NCI-H69 (cell line): ENCODE results near the gene PATL2.
"Not testable (repeated sequence)": the region's sequence is repeated elsewhere in the genome, so short reads cannot be mapped to it uniquely, and the experiment has no call there.

ENCODE experiments used
- DNase-seq: peaks from one replicate; lab custom pipeline; 2025; lab: John Stamatoyannopoulos, UW

Gene PATL2

GRCh38 chr15:44719293-44719999, 8.3 kb upstream of the PATL2 start:
- DNase-seq: peak; percentile 10

- no peak for DNase-seq
Observed at GRCh38 chr15:44718927-44719292, 7.8 kb upstream of the PATL2 start.

DNA sequence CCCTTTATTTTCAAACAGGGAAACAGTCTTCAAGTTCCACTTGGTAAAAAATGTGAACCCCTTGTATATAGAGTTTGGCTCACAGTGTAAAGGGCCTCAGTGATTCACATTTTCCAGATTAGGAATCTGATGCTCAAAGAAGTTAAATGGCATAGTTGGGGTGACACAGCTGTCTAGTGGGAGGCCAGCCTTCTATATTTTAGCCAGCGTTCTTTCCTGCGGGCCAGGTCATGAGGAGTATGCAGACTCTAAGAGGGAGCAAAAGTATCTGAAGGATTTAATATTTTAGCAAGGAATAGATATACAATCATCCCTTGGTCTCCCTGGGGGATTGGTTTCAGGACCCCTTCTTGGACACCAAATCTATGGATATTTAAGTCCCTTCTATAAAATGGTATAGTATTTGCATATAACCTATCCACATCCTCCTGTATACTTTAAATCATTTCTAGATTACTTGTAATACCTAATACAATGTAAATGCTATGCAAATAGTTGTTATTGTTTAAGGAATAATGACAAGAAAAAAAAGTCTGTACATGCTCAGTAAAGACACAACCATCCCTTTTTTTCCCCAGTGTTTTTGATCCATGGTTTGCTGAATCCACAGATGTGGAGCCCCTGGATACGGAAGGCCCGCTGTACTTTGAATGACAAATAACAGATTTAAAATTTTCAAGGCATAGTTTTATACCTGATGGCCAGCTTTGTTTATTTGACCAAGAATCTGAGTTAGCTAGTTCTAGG, 7.2 kb upstream of the PATL2 start:
- DNase-seq: no peak

GRCh38 chr15:44716983-44717602, 6.0 kb upstream of the PATL2 start:
- DNase-seq: no peak

DNA sequence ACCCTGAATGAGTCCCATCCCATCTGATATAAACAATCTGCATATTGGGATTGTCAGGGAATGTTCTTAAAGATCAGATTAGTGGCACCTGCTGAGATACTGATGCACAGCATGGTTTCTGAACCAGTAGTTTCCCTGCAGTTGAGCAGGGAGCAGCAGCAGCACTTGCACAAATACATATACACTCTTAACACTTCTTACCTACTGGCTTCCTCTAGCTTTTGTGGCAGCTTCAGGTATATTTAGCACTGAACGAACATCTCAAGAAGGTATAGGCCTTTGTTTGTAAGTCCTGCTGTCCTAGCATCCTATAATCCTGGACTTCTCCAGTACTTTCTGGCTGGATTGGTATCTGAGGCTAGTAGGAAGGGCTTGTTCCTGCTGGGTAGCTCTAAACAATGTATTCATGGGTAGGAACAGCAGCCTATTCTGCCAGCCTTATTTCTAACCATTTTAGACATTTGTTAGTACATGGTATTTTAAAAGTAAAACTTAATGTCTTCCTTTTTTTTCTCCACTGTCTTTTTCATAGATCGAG, 4.7 kb upstream of the PATL2 start:
- no peak for DNase-seq

- no peak for DNase-seq
Observed at GRCh38 chr15:44715142-44715796, 4.1 kb upstream of the PATL2 start.

GRCh38 chr15:44713006-44713966, 2.2 kb upstream of the PATL2 start:
- peak; percentile 65 for DNase-seq

- peak; percentile 80 for DNase-seq
Observed at GRCh38 chr15:44712346-44713005, 1.4 kb upstream of the PATL2 start.

GRCh38 chr15:44711743-44712345, 721 bp upstream of the PATL2 start:
- DNase-seq: peak; percentile 75

- peak; percentile 55 for DNase-seq
Observed at GRCh38 chr15:44710236-44711095, 657 bp downstream of the PATL2 start.

GRCh38 chr15:44706946-44707636, 4.0 kb downstream of the PATL2 start:
- no peak for DNase-seq

- no peak for DNase-seq
Observed at GRCh38 chr15:44706401-44706800, 4.7 kb downstream of the PATL2 start.

DNA sequence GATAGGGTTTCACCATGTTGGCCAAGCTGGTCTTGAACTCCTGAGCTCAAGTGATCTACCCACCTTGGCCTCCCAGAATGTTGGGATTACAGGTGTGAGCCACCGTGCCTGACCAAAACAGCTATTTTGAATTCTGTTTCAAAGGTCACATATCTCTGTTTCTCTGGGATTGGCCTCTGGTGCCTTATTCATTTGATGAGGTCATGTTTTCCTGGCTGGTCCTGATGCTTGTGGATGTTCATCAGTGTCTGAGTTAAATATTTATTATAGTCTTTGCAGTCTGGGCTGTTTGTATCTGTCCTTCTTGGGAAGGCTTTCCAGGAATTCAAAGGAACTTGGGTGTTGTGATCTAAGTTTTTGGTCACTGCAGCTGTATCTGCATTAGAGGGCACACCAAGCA, 5.1 kb downstream of the PATL2 start:
- no peak for DNase-seq

DNA sequence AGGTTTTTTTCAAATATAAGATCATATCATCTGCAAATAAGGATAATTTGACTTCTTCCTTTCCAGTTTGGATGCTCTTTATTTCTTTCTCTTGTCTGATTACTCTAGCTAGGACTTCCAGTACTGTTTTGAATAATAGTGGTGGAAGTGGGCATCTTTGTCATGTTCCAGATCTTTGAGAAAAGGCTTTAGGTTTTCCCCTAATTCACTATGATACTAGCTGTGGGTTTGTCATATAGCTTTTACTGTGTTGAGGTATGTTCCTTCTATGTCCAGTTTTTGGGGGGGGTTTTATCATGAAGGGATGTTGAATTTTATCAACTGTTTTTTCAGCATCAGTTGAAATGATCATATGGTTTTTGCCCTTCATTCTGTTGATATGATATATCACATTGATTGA, 10.4 kb downstream of the PATL2 start:
- not testable (repeated sequence) for DNase-seq

DNA sequence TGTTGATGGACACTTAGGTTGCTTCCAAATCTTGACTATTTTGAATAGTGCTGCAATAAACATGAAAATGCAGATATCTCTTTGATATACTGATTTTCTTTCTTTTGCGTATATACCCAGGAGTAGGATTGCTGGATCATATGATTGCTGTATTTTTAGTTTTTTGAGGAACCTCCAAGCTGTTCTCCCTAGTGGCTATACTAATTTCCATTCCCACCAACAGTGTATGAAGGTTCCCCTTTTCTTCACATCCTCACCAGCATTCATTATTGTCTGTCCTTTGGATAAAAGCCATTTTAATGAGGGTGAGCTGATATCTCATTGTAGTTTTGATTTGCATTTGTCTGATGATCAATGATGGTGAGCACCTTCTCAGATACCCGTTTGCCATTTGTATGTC, 12.5 kb downstream of the PATL2 start:
- DNase-seq: no peak

DNA sequence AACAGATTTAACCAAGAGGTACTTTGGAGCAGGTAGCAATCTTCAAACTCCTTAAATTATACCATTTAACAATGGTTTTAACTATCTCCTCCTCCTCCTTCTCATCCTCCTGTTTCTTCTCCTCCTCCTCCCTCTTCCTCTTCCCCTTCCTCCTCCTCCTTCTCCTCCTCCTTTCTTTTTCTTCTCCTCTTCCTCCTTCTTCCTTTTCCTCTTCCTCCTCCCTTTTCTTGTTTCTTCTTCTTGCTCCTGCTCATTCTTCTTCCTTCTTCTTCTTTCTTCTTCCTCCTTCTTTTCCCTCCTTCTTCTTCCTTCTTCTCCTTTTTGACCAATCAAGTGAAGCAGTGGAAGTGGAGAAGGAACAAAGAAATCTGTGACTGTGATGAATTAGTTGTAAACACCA, 14.1 kb downstream of the PATL2 start:
- no peak for DNase-seq

- no peak for DNase-seq
Observed at GRCh38 chr15:44695294-44695693, 15.8 kb downstream of the PATL2 start.

DNA sequence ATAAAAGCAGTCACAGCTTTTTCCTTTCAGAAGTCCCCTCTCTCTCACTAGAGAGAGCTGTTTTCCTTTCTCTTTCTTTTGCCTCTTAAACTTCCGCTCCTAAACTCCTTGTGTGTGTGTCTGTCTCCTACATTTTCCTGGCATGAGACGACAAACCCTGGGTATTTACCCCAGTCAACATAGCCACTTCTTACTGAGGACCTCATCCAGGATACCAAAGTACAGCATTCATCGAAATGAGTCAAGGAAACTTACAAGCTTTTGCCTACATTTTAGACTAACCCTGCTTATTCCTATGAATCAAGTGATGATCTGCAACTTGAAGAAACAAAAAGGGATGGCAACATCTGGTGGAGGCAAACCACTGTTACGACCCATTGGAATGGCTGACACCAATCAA, 16.7 kb downstream of the PATL2 start:
- no peak for DNase-seq

DNA sequence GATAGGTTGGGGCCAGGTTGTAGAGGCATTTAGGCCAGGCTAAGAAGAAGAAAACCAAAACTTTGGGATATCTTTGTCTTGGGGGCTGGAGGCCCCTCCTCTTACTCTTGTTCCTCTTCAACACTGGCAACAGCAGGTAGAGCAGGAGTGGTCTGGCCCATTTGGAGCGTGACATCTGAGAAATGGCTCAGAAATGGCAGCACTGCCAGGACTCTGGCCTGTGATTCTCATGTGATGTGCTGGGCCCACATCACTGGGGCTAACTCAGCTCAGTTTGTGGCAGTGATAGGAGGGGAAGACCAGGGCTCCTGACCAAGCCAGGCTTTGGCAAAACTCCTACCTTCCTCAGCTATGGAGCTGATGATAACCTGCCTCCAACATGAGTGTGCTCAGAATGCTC, 18.5 kb downstream of the PATL2 start:
- DNase-seq: no peak
